GM18867 (cell line): ENCODE results near the gene NRIP3.

Experiments used
- ATAC-seq: cut with Tn5 transposase; IDR thresholded peaks from one replicate; pipeline ENCODE4 v1.9.1; 2021; ENCODE audit warnings: mild to moderate bottlenecking, moderate library complexity; ENCODE audit not compliant: unreplicated experiment

Gene NRIP3

DNA sequence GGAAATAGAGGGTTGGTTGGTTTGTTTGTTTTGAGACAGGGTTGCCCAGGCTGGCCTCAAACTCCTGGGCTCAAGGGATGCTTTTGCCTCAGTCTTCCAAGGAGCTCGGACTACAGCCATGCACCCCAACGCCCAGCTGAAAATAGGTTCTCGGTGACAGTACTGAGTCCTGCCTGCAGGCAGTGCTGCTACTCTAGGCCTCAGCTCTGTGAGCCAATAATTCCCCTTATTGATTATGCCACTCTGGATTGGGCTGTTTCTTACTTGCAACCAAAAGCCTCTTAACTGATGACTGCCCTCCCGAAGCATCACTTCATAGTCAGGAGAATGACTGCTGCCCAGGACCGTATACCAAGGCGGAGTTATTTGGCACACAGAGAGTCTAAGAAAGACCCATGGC lies 69.9 kb downstream of the NRIP3 start:
- no peak for ATAC-seq

DNA sequence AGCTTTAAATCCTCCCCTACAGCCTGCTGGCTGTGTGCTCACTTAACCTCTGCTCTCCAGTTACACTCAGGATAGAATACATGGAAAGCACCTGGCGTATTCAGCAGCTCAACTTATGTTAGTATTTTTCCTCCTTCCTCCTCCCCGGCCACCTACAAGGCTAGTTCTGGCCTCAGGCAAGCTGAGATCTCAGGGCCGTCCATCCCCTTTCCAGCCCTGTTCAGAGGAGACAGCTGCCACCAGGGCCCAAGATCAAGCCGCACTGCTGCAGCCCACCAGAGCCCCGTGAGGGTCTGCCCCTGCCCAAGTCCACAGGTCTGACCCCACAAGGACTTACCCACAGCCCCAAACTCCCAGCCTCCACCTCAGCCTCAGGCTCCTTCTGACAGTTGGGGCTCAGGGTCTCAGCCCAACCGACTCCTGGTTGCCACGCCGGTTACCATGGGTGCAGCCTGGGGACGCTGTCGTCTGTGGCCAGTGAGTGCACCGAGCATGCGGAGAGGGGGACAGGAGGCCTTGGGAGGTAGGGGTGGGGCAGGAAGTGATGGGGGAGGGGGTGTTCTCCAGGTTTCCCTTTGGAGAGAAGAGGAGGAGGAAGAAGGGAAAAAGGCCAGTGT lies 71.1 kb downstream of the NRIP3 start, which contains the start of gene C11orf16:
TSS of gene C11orf16 (minus strand) at position 384 of the 617 bp plus-strand sequence. CDS start 639 bp downstream, outside the sequence.
- no peak for ATAC-seq
